A673 (cell line): ENCODE measurements around the gene STING1.

Experiments used
- CTCF ChIP-seq: fragments of 300-800, 200-600 bp; sonication (generic); conservative IDR thresholded peaks from 2 replicates; pipeline ENCODE4 v1.5.1; 2017; ENCODE audit warnings: low read depth, mild to moderate bottlenecking, antibody characterized with exemption, low read length, moderate library complexity, mixed read lengths
- EZH2 ChIP-seq: fragments of 200-600 bp; sonication (generic); IDR thresholded peaks from 2 replicates; pipeline ENCODE4 v1.6.1; 2017; ENCODE audit warnings: borderline replicate concordance, low read depth, mild to moderate bottlenecking, mixed read lengths, antibody characterized with exemption, low read length; ENCODE audit not compliant: poor library complexity, severe bottlenecking

DNA sequence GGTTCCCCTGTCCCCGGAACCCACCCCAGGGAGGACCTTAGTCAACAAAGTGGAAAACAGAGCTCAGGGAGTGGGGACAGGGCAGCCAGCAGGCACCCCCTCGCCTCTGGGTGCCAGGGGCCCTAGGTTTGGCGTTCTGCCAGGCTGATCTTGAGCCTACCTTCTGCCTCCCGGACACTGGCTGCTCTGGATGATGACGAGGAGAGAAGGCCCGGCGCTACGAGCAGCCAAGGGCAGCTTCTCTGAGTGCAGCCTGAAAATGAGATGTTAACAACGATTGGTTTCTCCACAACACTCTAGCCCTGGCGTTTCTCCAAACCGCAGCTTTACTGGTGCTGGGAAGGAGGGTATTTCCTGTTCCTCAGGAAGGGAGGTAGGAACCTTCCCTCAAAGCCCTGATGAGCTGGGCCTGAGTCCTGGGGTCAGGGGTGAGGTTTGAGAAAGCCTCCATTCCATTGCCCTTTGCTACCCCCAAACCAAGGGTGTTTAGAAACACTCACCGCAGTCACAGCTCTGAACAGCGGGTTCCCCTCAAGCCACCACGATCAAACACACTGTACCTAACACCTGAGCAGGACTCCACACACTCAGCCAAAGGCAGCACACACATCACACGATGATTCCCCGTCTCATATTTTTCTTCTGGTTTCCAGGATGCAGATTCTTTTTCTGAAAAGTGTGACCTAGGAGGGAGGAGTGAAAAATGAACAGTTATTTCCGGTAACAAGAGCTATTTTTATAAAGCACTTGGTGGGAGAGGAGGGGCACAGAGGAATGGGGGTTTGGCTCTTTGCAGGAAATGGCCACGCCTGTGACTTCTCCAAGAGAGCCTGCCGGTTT, at the start of gene STING1:
- TF ChIP-seq CTCF (no peak), EZH2 (no peak)
